HepG2 (cell line): ENCODE results near the gene WDR20. TPM values are rescaled to one million over a fixed set of nuclear protein-coding genes. Genes with fewer than 3 reads are reported as not detected.

Experiments used
- ATAC-seq: fragments of 200-7000 bp; cut with Tn5 transposase; 3 replicates; pipeline ENCODE4 v1.9.1; 2020; ENCODE audit warnings: mild to moderate bottlenecking, moderate library complexity
- BruUV-seq: library from RNA; stranded (reverse); fragments of 400-500 nt; replicated peaks from 2 replicates; lab custom pipeline; 2021; lab: Mats Ljungman, UMichigan
- CTCF ChIA-PET: fragments of 300-600 bp; formaldehyde crosslinking; extraction: SDS; loops from one replicate; lab custom pipeline; 2021; ENCODE audit warnings: low total read pairs, inconsistent platforms, low intra/inter-chr PET ratio; lab: Yijun Ruan, JAX
- POLR2A ChIA-PET: fragments of 350-600 bp; sonication (Branson Sonifier 250); formaldehyde crosslinking; loops from one replicate; lab custom pipeline; 2020; ENCODE audit warnings: antibody characterized with exemption, inconsistent platforms; lab: Yijun Ruan, JAX
- DNase-seq: peaks from one replicate; pipeline ENCODE4 v3.0.0-alpha.2; 2015; ENCODE audit warnings: low spot score
- FAIRE-seq: peaks from 3 replicates; lab custom pipeline; 2011; peaks lifted over from hg19 to GRCh38; lab: Jason Lieb, UNC
- H2AFZ ChIP-seq: one replicate; pipeline ENCODE4 v1.6.1; 2011; ENCODE audit warnings: low read length, inconsistent platforms
- H3K27ac ChIP-seq: fragments of 300-600 bp; 3 replicates; pipeline ENCODE4 v1.8.0; 2011; ENCODE audit warnings: mixed run types, mild to moderate bottlenecking, mixed read lengths, low read length, inconsistent platforms; ENCODE audit not compliant: insufficient read depth; ENCODE audit errors: extremely low read length
- H3K27me3 ChIP-seq, 2 experiments: fragments of 200-600 bp in 1 of 2; 2 replicates in 1 of 2; 3 replicates in 1 of 2; pipeline versions ENCODE4 v1.6.0 to v1.8.0; 2011; ENCODE audit warnings: low read length in 2 of 2, mild to moderate bottlenecking in 2 of 2, moderate library complexity in 2 of 2, inconsistent platforms in 1 of 2; ENCODE audit not compliant: insufficient read depth in 2 of 2, control insufficient read depth in 1 of 2
- H3K36me3 ChIP-seq, 2 experiments: fragments of 200-600 bp in 1 of 2; replicated peaks in 1 of 2; 2 replicates in 1 of 2; 3 replicates in 1 of 2; pipeline versions ENCODE4 v1.5.1 to v1.8.0; 2011; ENCODE audit warnings: low read length in 2 of 2, inconsistent platforms in 1 of 2; ENCODE audit not compliant: insufficient read depth in 2 of 2, control insufficient read depth in 1 of 2
- H3K4me1 ChIP-seq: 2 replicates; pipeline ENCODE4 v1.5.1; 2012; ENCODE audit warnings: low read length, inconsistent platforms; ENCODE audit not compliant: insufficient read depth
- H3K4me2 ChIP-seq: 2 replicates; pipeline ENCODE4 v1.6.0; 2011; ENCODE audit warnings: low read depth, low read length, inconsistent platforms
- H3K4me3 ChIP-seq, 3 experiments: fragments of 200-600 bp in 1 of 3; sonication (generic), shearing (Covaris generic) in 1 of 3; replicated peaks in 1 of 3; 2 replicates each; pipeline ENCODE4 v1.5.1; 2011 to 2016; ENCODE audit warnings: low read length in 3 of 3, inconsistent platforms in 2 of 3, low read depth in 2 of 3, mild to moderate bottlenecking in 2 of 3, control low read depth in 1 of 3, mixed read lengths in 1 of 3; ENCODE audit not compliant: insufficient read depth in 1 of 3
- H3K79me2 ChIP-seq: one replicate; pipeline ENCODE4 v1.6.1; 2011; ENCODE audit warnings: low read length, inconsistent platforms; ENCODE audit not compliant: insufficient read depth
- H3K9ac ChIP-seq: 2 replicates; pipeline ENCODE4 v1.6.0; 2011; ENCODE audit warnings: mild to moderate bottlenecking, low read depth, low read length, inconsistent platforms; ENCODE audit not compliant: insufficient read depth
- H3K9me3 ChIP-seq: 2 replicates; pipeline ENCODE4 v1.5.1; 2012; ENCODE audit warnings: mild to moderate bottlenecking, low read length
- H4K20me1 ChIP-seq: 2 replicates; pipeline ENCODE4 v1.6.0; 2011; ENCODE audit warnings: inconsistent platforms, mild to moderate bottlenecking, low read length, moderate library complexity; ENCODE audit not compliant: insufficient read depth
- HMGA1 ChIP-seq: sonication (generic); formaldehyde crosslinking; conservative IDR thresholded peaks from 2 replicates; pipeline ENCODE4 v1.4.0; 2020; ENCODE audit warnings: missing genetic modification reagents
- HNRNPL ChIP-seq: fragments of 200-400 bp; formaldehyde crosslinking; IDR thresholded peaks from 2 replicates; pipeline ENCODE4 v1.6.1; 2017; ENCODE audit warnings: mild to moderate bottlenecking, low read depth, low read length
- HNRNPLL ChIP-seq: fragments of 200-400 bp; formaldehyde crosslinking; IDR thresholded peaks from 2 replicates; pipeline ENCODE4 v1.6.1; 2017; ENCODE audit warnings: mild to moderate bottlenecking, low read depth, low read length; ENCODE audit not compliant: poor library complexity, severe bottlenecking
- JUNB ChIP-seq: sonication (generic); formaldehyde crosslinking; IDR thresholded peaks from 2 replicates; pipeline ENCODE4 v1.8.0; 2022; ENCODE audit warnings: missing genetic modification reagents, mild to moderate bottlenecking, borderline replicate concordance
- KMT2B ChIP-seq: IDR thresholded peaks from 2 replicates; pipeline ENCODE4 v1.6.1; 2016; ENCODE audit warnings: missing genetic modification reagents, missing compliant biosample characterization
- U2AF1 ChIP-seq: fragments of 200-400 bp; formaldehyde crosslinking; optimal IDR thresholded peaks from 2 replicates; pipeline ENCODE3; 2017; ENCODE audit warnings: mild to moderate bottlenecking, low read depth, low read length
- XBP1 ChIP-seq: sonication (generic); formaldehyde crosslinking; IDR thresholded peaks from 2 replicates; pipeline ENCODE4 v1.5.0; 2020; ENCODE audit warnings: missing genetic modification reagents
- ZBTB46 ChIP-seq: sonication (generic); formaldehyde crosslinking; IDR thresholded peaks from 2 replicates; pipeline ENCODE4 v1.4.0; 2020; ENCODE audit warnings: mild to moderate bottlenecking, missing genetic modification reagents, borderline replicate concordance
- ZNF235 ChIP-seq: sonication (generic); formaldehyde crosslinking; IDR thresholded peaks from 2 replicates; pipeline ENCODE4 v1.8.1; 2023; ENCODE audit warnings: mild to moderate bottlenecking, missing genetic modification reagents, borderline replicate concordance
- ZNF260 ChIP-seq: sonication (generic); formaldehyde crosslinking; IDR thresholded peaks from 2 replicates; pipeline ENCODE4 v1.4.0; 2020; ENCODE audit warnings: missing genetic modification reagents, low read depth, mild to moderate bottlenecking, borderline replicate concordance
- ZNF724P ChIP-seq: sonication (generic); formaldehyde crosslinking; IDR thresholded peaks from 2 replicates; pipeline ENCODE4 v1.8.0; 2022; ENCODE audit warnings: missing genetic modification reagents, borderline replicate concordance
- ZUFSP ChIP-seq: sonication (generic); formaldehyde crosslinking; IDR thresholded peaks from 2 replicates; pipeline ENCODE4 v1.9.0; 2021; ENCODE audit warnings: missing genetic modification reagents, mild to moderate bottlenecking, borderline replicate concordance
- WGBS: methylation state at CpG from one replicate; pipeline ENCODE4 v1.1.6; 2017; ENCODE audit warnings: low lambda C conversion rate; 5-methylcytosine and 5-hydroxymethylcytosine counted together
- in situ Hi-C: cut with HindIII; loops from 2 replicates; pipeline ENCODE4 v1.10.0; 2017; ENCODE audit warnings: low pct_unique_long_range_greater_than_20kb; ENCODE audit not compliant: extremely low pct_ligation_motif_present
- intact Hi-C: fragments of 100-400 bp; cut with micrococcal nuclease; formaldehyde crosslinking; loops from one replicate; pipeline ENCODE4 v1.10.0; 2022; ENCODE audit not compliant: unreplicated experiment
- polyA plus RNA-seq, 8 experiments: library from polyadenylated mRNA; depleted of rRNA in 3 of 8; stranded (reverse) in 7 of 8; unstranded in 1 of 8; fragments of >200 nt; fragmentation: Illumina TruSeq in 4 of 8; extraction: Trizol in 4 of 8; gene quantifications; 2 replicates each; pipeline versions ENCODE4 v1.2.1 to v1.2.3, GENCODE V29; 2011 to 2016; ENCODE audit warnings: low read depth in 4 of 8, missing spikeins in 1 of 8, mixed read lengths in 1 of 8; ENCODE audit not compliant: insufficient read depth in 1 of 8
- total RNA-seq, 5 experiments: library from RNA; depleted of rRNA; stranded (reverse); fragments of >200 nt; fragmentation: Illumina TruSeq; extraction: Trizol; gene quantifications; 2 replicates each; pipeline ENCODE4 v1.2.3, GENCODE V29; 2016; ENCODE audit warnings: low read depth in 1 of 5

The WDR20 gene
- total and polyA plus RNA-seq, 2 of the 13 experiments (the other 11 are each of a cell fraction or from before 2014, with no cell fraction given) = 10.4 to 23.2 TPM

- Histone ChIP-seq H3K4me1 (no peaks in the 10 kb centered on the region), H2AFZ (no peak overlapping the region), H3K4me3 (no peak overlapping the region), H3K27ac (no peak overlapping the region), H4K20me1 (no peaks in the 10 kb centered on the region), H3K9me3 (no peaks in the 10 kb centered on the region), H3K79me2 (peaks cover 2% of the 10 kb centered on the region), H3K36me3 (peaks cover 5% of the 10 kb centered on the region in 2 experiments; a peak in 3 of 5 replicates), H3K4me2 (no peak overlapping the region), H3K9ac (no peak overlapping the region), H3K27me3 (no peaks in the 10 kb centered on the region)
- ATAC-seq (no peak), DNase-seq (no peak), FAIRE-seq (no peak)
- WGBS = 96% methylated on average over 10 of the region's 10 CpGs
- TF ChIP-seq ZUFSP (CRISPR knock-in tag) (no peak), HNRNPLL (no peak), U2AF1 (no peak), ZNF235 (CRISPR knock-in tag) (no peak), KMT2B (CRISPR knock-in tag) (no peak), HMGA1 (no peak), JUNB (no peak), ZNF724P (CRISPR knock-in tag) (no peak), ZBTB46 (CRISPR knock-in tag) (no peak), XBP1 (CRISPR knock-in tag) (no peak), HNRNPL (no peak), ZNF260 (CRISPR knock-in tag) (no peak)
- CTCF ChIA-PET = no interaction called here
- intact Hi-C loops = no loop called here
- POLR2A ChIA-PET = no interaction called here
- no TSS peak for BruUV-seq
- in situ Hi-C loops = no loop called here
Measured at GRCh38 chr14:102217399-102217798, 77.7 kb downstream of the WDR20 start.
